Measurements from ENCODE around the gene PDE4D.

- TF ChIP-seq CTCF (IDR thresholded peaks at IDR 0.05) (no peak), ZFX (IDR thresholded peaks at IDR 0.05; ENCODE audit: borderline replicate concordance) (no peak)
These were observed 954.7 kb downstream of the PDE4D start for GRCh38 chr5:58938563-58939424.

Data from 22Rv1 (cell line).